Activated naive CD4-positive, alpha-beta T cell treated with anti-CD3 and anti-CD28 coated beads, Interleukin-2, amount 50 U/mL, for 24 hours (primary cell): ENCODE results near the gene LRRD1.
"Not testable (repeated sequence)": the region's sequence is repeated elsewhere in the genome, so short reads cannot be mapped to it uniquely, and the experiment has no call there.

Source experiments
- H3K27ac Mint-ChIP-seq: one replicate; pipeline ENCODE4 v1.8.0; 2021; ENCODE audit warnings: mild to moderate bottlenecking, mixed read lengths
- H3K27me3 Mint-ChIP-seq: one replicate; pipeline ENCODE4 v1.8.0; 2021; ENCODE audit warnings: mixed read lengths
- H3K36me3 Mint-ChIP-seq: one replicate; pipeline ENCODE4 v1.8.0; 2021; ENCODE audit warnings: mixed read lengths
- H3K4me1 Mint-ChIP-seq: one replicate; pipeline ENCODE4 v1.8.0; 2021; ENCODE audit warnings: mixed read lengths
- H3K4me3 Mint-ChIP-seq: one replicate; pipeline ENCODE4 v1.8.0; 2021; ENCODE audit warnings: mild to moderate bottlenecking, mixed read lengths
- H3K9me3 Mint-ChIP-seq: one replicate; pipeline ENCODE4 v1.8.0; 2021; ENCODE audit warnings: mixed read lengths

The LRRD1 gene

GRCh38 chr7:92155108-92155739, 23.7 kb downstream of the LRRD1 start:
- no peaks in the 10 kb centered on the region for H3K36me3 Mint-ChIP-seq
- no peak overlapping the region for H3K4me3 Mint-ChIP-seq
- peaks cover 3% of the 10 kb centered on the region for H3K27me3 Mint-ChIP-seq
- H3K9me3 Mint-ChIP-seq: no peaks in the 10 kb centered on the region
- H3K27ac Mint-ChIP-seq: no peak overlapping the region
- H3K4me1 Mint-ChIP-seq: no peaks in the 10 kb centered on the region

- H3K4me1 Mint-ChIP-seq: no peaks in the 10 kb centered on the region
- H3K27ac Mint-ChIP-seq: no peak overlapping the region
- H3K27me3 Mint-ChIP-seq: no peaks in the 10 kb centered on the region
- no peaks in the 10 kb centered on the region for H3K36me3 Mint-ChIP-seq
- no peaks in the 10 kb centered on the region for H3K9me3 Mint-ChIP-seq
- H3K4me3 Mint-ChIP-seq: no peak overlapping the region
These were observed 28.4 kb downstream of the LRRD1 start for GRCh38 chr7:92150450-92151017.

GRCh38 chr7:92149736-92150239, 29.2 kb downstream of the LRRD1 start:
- H3K27ac Mint-ChIP-seq: no peak overlapping the region
- H3K36me3 Mint-ChIP-seq: no peaks in the 10 kb centered on the region
- no peaks in the 10 kb centered on the region for H3K9me3 Mint-ChIP-seq
- no peak overlapping the region for H3K4me3 Mint-ChIP-seq
- no peaks in the 10 kb centered on the region for H3K4me1 Mint-ChIP-seq
- no peaks in the 10 kb centered on the region for H3K27me3 Mint-ChIP-seq

GRCh38 chr7:92143192-92143880, 35.6 kb downstream of the LRRD1 start:
- H3K9me3 Mint-ChIP-seq, H3K36me3 Mint-ChIP-seq, H3K4me1 Mint-ChIP-seq, H3K27me3 Mint-ChIP-seq, H3K27ac Mint-ChIP-seq, H3K4me3 Mint-ChIP-seq: not testable (repeated sequence)

GRCh38 chr7:92142791-92143190, 36.2 kb downstream of the LRRD1 start:
- not testable (repeated sequence) for H3K4me3 Mint-ChIP-seq, H3K9me3 Mint-ChIP-seq, H3K27me3 Mint-ChIP-seq, H3K4me1 Mint-ChIP-seq, H3K36me3 Mint-ChIP-seq, H3K27ac Mint-ChIP-seq

GRCh38 chr7:92141161-92141560, 37.8 kb downstream of the LRRD1 start:
- Mint-ChIP-seq H3K9me3 (no peaks in the 10 kb centered on the region), H3K4me1 (no peaks in the 10 kb centered on the region), H3K27me3 (no peaks in the 10 kb centered on the region), H3K36me3 (no peaks in the 10 kb centered on the region), H3K27ac (no peak overlapping the region), H3K4me3 (no peak overlapping the region)

- Mint-ChIP-seq H3K4me1 (peaks cover 27% of the 10 kb centered on the region), H3K4me3 (no peak overlapping the region), H3K36me3 (no peaks in the 10 kb centered on the region), H3K9me3 (no peaks in the 10 kb centered on the region), H3K27ac (no peak overlapping the region), H3K27me3 (no peaks in the 10 kb centered on the region)
These were observed 41.4 kb downstream of the LRRD1 start for GRCh38 chr7:92137557-92137956.

GRCh38 chr7:92135052-92135889, 43.7 kb downstream of the LRRD1 start:
- Mint-ChIP-seq H3K36me3 (no peaks in the 10 kb centered on the region), H3K27ac (peak overlapping the region; percentile 99), H3K27me3 (no peaks in the 10 kb centered on the region), H3K4me1 (peaks cover 37% of the 10 kb centered on the region), H3K9me3 (no peaks in the 10 kb centered on the region), H3K4me3 (peak overlapping the region; percentile 98)

- Mint-ChIP-seq H3K4me3 (peak within 1 kb of the TSS; percentile 98), H3K27ac (peak within 1 kb of the TSS; percentile 99), H3K27me3 (no peaks in the 10 kb centered on the region), H3K9me3 (no peaks in the 10 kb centered on the region), H3K4me1 (peaks cover 37% of the 10 kb centered on the region), H3K36me3 (peaks cover 4% of the 10 kb centered on the region)
These were observed 44.5 kb downstream of the LRRD1 start, which contains the start of gene CYP51A1 for GRCh38 chr7:92134271-92135051. CYP51A1 (minus strand) TSS chr7:92134477; CDS start chr7:92134364, 113 bp downstream.

GRCh38 chr7:92133737-92134270, 45.1 kb downstream of the LRRD1 start:
- Mint-ChIP-seq H3K9me3 (no peaks in the 10 kb centered on the region), H3K27me3 (no peaks in the 10 kb centered on the region), H3K36me3 (peaks cover 4% of the 10 kb centered on the region), H3K4me3 (peak overlapping the region; percentile 98), H3K4me1 (peaks cover 37% of the 10 kb centered on the region), H3K27ac (peak overlapping the region; percentile 99)

GRCh38 chr7:92133133-92133736, 45.7 kb downstream of the LRRD1 start:
- Mint-ChIP-seq H3K27ac (peak overlapping the region; percentile 99), H3K27me3 (no peaks in the 10 kb centered on the region), H3K4me1 (peaks cover 37% of the 10 kb centered on the region), H3K4me3 (peak overlapping the region; percentile 98), H3K36me3 (peaks cover 4% of the 10 kb centered on the region), H3K9me3 (no peaks in the 10 kb centered on the region)

GRCh38 chr7:92131764-92132330, 47.1 kb downstream of the LRRD1 start:
- Mint-ChIP-seq H3K27ac (no peak overlapping the region), H3K27me3 (no peaks in the 10 kb centered on the region), H3K9me3 (no peaks in the 10 kb centered on the region), H3K4me3 (no peak overlapping the region), H3K36me3 (peaks cover 6% of the 10 kb centered on the region), H3K4me1 (peaks cover 37% of the 10 kb centered on the region)

GRCh38 chr7:92131093-92131492, 47.8 kb downstream of the LRRD1 start:
- Mint-ChIP-seq H3K4me3 (no peak overlapping the region), H3K4me1 (peaks cover 37% of the 10 kb centered on the region)

GRCh38 chr7:92121681-92122080, 57.3 kb downstream of the LRRD1 start:
- Mint-ChIP-seq H3K4me1 (peaks cover 5% of the 10 kb centered on the region), H3K27me3 (no peaks in the 10 kb centered on the region), H3K27ac (no peak overlapping the region), H3K9me3 (no peaks in the 10 kb centered on the region), H3K36me3 (peaks cover 28% of the 10 kb centered on the region), H3K4me3 (no peak overlapping the region)

More at GRCh38 chr7:92131093-92131492, 47.8 kb downstream of the LRRD1 start:
- Mint-ChIP-seq H3K27ac (no peak overlapping the region), H3K27me3 (no peaks in the 10 kb centered on the region), H3K36me3 (peaks cover 9% of the 10 kb centered on the region), H3K9me3 (no peaks in the 10 kb centered on the region)
